HCT116 (cell line): ENCODE data around the gene SLC24A5. TPM values are rescaled to one million over a fixed set of nuclear protein-coding genes. Genes with fewer than 3 reads are reported as not detected.

Experiments
- ATAC-seq: fragments of 200-7000 bp; cut with Tn5 transposase; 2 replicates; pipeline ENCODE4 v1.9.1; 2020; ENCODE audit warnings: mild to moderate bottlenecking, moderate library complexity
- BruUV-seq: library from RNA; stranded (reverse); fragments of 400-500 nt; replicated peaks from 2 replicates; lab custom pipeline; 2021; lab: Mats Ljungman, UMichigan
- CTCF ChIA-PET: fragments of 300-600 bp; sonication (Branson Sonifier 250); formaldehyde crosslinking; loops from one replicate; lab custom pipeline; 2021; ENCODE audit warnings: antibody characterized with exemption; lab: Charles Lee
- POLR2A ChIA-PET: fragments of 300-600, 350-600 bp; sonication (Branson Sonifier 250); formaldehyde crosslinking; loops from one replicate; lab custom pipeline; 2021; ENCODE audit warnings: antibody characterized with exemption; lab: Charles Lee
- RAD21 ChIA-PET, 2 experiments: fragments of 300-600 bp; sonication (Branson Sonifier 250); formaldehyde crosslinking; loops; one replicate each; lab custom pipeline; 2023; ENCODE audit warnings: low total read pairs in 2 of 2; ENCODE audit not compliant: uncharacterized antibody in 2 of 2, unreplicated experiment in 2 of 2, low non-redundant PET in 1 of 2; lab: Charles Lee
- DNase-seq: peaks from one replicate; pipeline ENCODE4 v3.0.0-alpha.2; 2010; ENCODE audit warnings: low read depth, low spot score
- H2AFZ ChIP-seq: fragments of 200-600 bp; shearing (Covaris generic), sonication (generic); 2 replicates; pipeline ENCODE4 v1.6.1; 2017; ENCODE audit warnings: low read depth, mixed run types, mixed read lengths, antibody characterized with exemption, low read length; ENCODE audit not compliant: poor library complexity, severe bottlenecking
- H3K27ac ChIP-seq: 2 replicates; pipeline ENCODE4 v1.5.1; 2012; ENCODE audit warnings: low read depth, low read length
- H3K27me3 ChIP-seq: fragments of 200-600 bp; sonication (generic); 2 replicates; pipeline ENCODE4 v1.6.1; 2016; ENCODE audit warnings: mixed run types, low read length, mixed read lengths; ENCODE audit not compliant: insufficient read depth
- H3K36me3 ChIP-seq, 2 experiments: fragments of 200-500 bp in 1 of 2; fragments of 200-600 bp in 1 of 2; sonication (Bioruptor generic) in 1 of 2; sonication (generic) in 1 of 2; 2 replicates each; pipeline versions ENCODE4 v1.5.1 to v1.6.1; 2014 to 2016; ENCODE audit warnings: low read length in 2 of 2, inconsistent platforms in 1 of 2, mixed read lengths in 1 of 2, mixed run types in 1 of 2; ENCODE audit not compliant: insufficient read depth in 2 of 2, control insufficient read depth in 1 of 2
- H3K4me1 ChIP-seq, 2 experiments: fragments of 200-600 bp in 1 of 2; sonication (generic) in 1 of 2; 2 replicates each; pipeline versions ENCODE4 v1.5.1 to v1.6.1; 2012 to 2017; ENCODE audit warnings: low read length in 2 of 2, inconsistent platforms in 1 of 2, mild to moderate bottlenecking in 1 of 2, mixed read lengths in 1 of 2, mixed run types in 1 of 2, moderate library complexity in 1 of 2; ENCODE audit not compliant: insufficient read depth in 2 of 2, control insufficient read depth in 1 of 2
- H3K4me2 ChIP-seq: fragments of 200-600 bp; sonication (generic); 2 replicates; pipeline ENCODE4 v1.6.1; 2017; ENCODE audit warnings: mixed run types, low read length, mixed read lengths
- H3K4me3 ChIP-seq, 2 experiments: fragments of 200-600 bp in 1 of 2; sonication (generic) in 1 of 2; replicated peaks in 1 of 2; 2 replicates each; pipeline ENCODE4 v1.5.1; 2011 to 2016; ENCODE audit warnings: low read length in 2 of 2, control low read depth in 1 of 2, low read depth in 1 of 2, mild to moderate bottlenecking in 1 of 2, mixed read lengths in 1 of 2, mixed run types in 1 of 2
- H3K79me2 ChIP-seq: fragments of 200-600 bp; sonication (generic); 2 replicates; pipeline ENCODE4 v1.6.1; 2017; ENCODE audit warnings: mild to moderate bottlenecking, mixed run types, low read length, moderate library complexity, mixed read lengths; ENCODE audit not compliant: insufficient read depth
- H3K9ac ChIP-seq: fragments of 200-600 bp; sonication (generic); 2 replicates; pipeline ENCODE4 v1.6.1; 2016; ENCODE audit warnings: low read length, mixed read lengths
- H3K9me2 ChIP-seq: fragments of 200-600 bp; sonication (generic), shearing (Covaris generic); 2 replicates; pipeline ENCODE4 v1.6.1; 2017; ENCODE audit warnings: mixed run types, mild to moderate bottlenecking, moderate library complexity; ENCODE audit not compliant: insufficient read depth
- H3K9me3 ChIP-seq, 2 experiments: fragments of 200-500 bp in 1 of 2; fragments of 200-600 bp in 1 of 2; sonication (Bioruptor generic) in 1 of 2; sonication (generic) in 1 of 2; 2 replicates each; pipeline ENCODE4 v1.6.1; 2014 to 2017; ENCODE audit warnings: low read length in 2 of 2, mixed read lengths in 2 of 2, inconsistent platforms in 1 of 2, low read depth in 1 of 2, mild to moderate bottlenecking in 1 of 2, mixed run types in 1 of 2, moderate library complexity in 1 of 2; ENCODE audit not compliant: control insufficient read depth in 1 of 2, insufficient read depth in 1 of 2
- H4K20me1 ChIP-seq: fragments of 200-600 bp; sonication (generic), shearing (Covaris generic); 2 replicates; pipeline ENCODE4 v1.6.1; 2017; ENCODE audit warnings: mixed run types, mild to moderate bottlenecking, moderate library complexity; ENCODE audit not compliant: insufficient read depth
- CEBPB ChIP-seq: IDR thresholded peaks from 2 replicates; pipeline ENCODE4 v1.6.1; 2012; ENCODE audit warnings: low read depth
- EGR1 ChIP-seq: IDR thresholded peaks from 2 replicates; pipeline ENCODE4 v1.6.1; 2012; ENCODE audit warnings: low read depth
- EZH2phosphoT487 ChIP-seq: fragments of 200-600 bp; IDR thresholded peaks from 2 replicates; pipeline ENCODE4 v1.6.1; 2018; ENCODE audit warnings: antibody characterized with exemption, borderline replicate concordance
- JUND ChIP-seq: IDR thresholded peaks from 2 replicates; pipeline ENCODE4 v1.6.1; 2012
- RAD21 ChIP-seq: IDR thresholded peaks from 2 replicates; pipeline ENCODE4 v1.6.1; 2012; ENCODE audit warnings: low read depth, mild to moderate bottlenecking
- SIN3A ChIP-seq: IDR thresholded peaks from 2 replicates; pipeline ENCODE4 v1.6.1; 2012; ENCODE audit warnings: low read depth
- SRF ChIP-seq: IDR thresholded peaks from 2 replicates; pipeline ENCODE4 v1.6.1; 2012; ENCODE audit warnings: low read depth
- YY1 ChIP-seq: IDR thresholded peaks from 2 replicates; pipeline ENCODE4 v1.6.1; 2011; ENCODE audit warnings: low read length, low read depth, moderate library complexity, mild to moderate bottlenecking; ENCODE audit not compliant: insufficient replicate concordance; ENCODE audit errors: extremely low read depth
- intact Hi-C: fragments of 100-400 bp; cut with micrococcal nuclease; formaldehyde crosslinking; loops from 2 replicates; pipeline ENCODE4 v1.10.0; 2022
- total RNA-seq: library from RNA; stranded (reverse); gene quantifications from one replicate; pipeline ENCODE4 v1.2.1, GENCODE V29; 2021; ENCODE audit not compliant: unreplicated experiment
- TF ChIP-seq, protein P1 (sequence below): IDR thresholded peaks from 2 replicates; pipeline ENCODE4 v1.6.1; 2012
- TF ChIP-seq, protein P2 (sequence below): IDR thresholded peaks from 2 replicates; pipeline ENCODE4 v1.6.1; 2012
- TF ChIP-seq, protein P3 (sequence below), 3 experiments: fragments of 200-600 bp in 1 of 3; sonication (generic) in 1 of 3; IDR thresholded peaks in 2 of 3; conservative IDR thresholded peaks in 1 of 3; 2 replicates each; pipeline ENCODE4 v1.5.1; 2012 to 2017; ENCODE audit warnings: low read depth in 2 of 3, low read length in 2 of 3, antibody characterized with exemption in 1 of 3, borderline replicate concordance in 1 of 3, control low read depth in 1 of 3, mild to moderate bottlenecking in 1 of 3, mixed read lengths in 1 of 3, mixed run types in 1 of 3, moderate library complexity in 1 of 3; ENCODE audit not compliant: insufficient read depth in 1 of 3

SLC24A5 gene
- total RNA-seq, 1 experiment from 2014 or later: not detected

DNA sequence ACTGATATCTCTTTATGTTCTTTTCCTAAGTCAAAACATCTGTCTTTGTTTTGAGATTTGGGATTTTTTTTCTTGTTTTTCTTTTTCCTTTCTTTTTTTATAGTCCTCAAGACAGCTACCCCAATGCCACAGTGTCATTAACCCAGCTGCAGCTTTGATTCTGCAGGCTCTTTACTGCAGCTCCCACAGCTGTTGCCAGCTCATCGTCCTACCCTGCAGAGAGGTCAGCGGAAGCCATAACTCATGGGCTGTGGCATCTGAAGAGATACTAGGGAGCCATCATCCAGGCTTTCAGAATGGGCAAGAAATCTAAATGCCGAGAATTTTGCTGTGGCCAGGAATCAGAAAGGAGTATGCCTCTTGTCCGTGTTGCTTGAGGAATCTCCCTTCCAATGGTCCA, 44.3 kb upstream of the SLC24A5 start:
- intact Hi-C loops: no loop called here
- DNase-seq: no peak
- POLR2A ChIA-PET: no interaction called here
- RAD21 ChIA-PET: no interaction called here
- CTCF ChIA-PET: no interaction called here
- Histone ChIP-seq H2AFZ (no peak overlapping the region), H3K9me2 (no peaks in the 10 kb centered on the region), H3K79me2 (no peaks in the 10 kb centered on the region), H3K27ac (no peak overlapping the region), H3K9ac (no peak overlapping the region), H4K20me1 (no peaks in the 10 kb centered on the region), H3K4me3 (no peak overlapping the region), H3K36me3 (no peaks in the 10 kb centered on the region), H3K27me3 (no peaks in the 10 kb centered on the region), H3K4me1 (no peaks in the 10 kb centered on the region), H3K9me3 (peaks cover 0 to 3% of the 10 kb centered on the region in 2 experiments; a peak in 3 of 4 replicates), H3K4me2 (no peak overlapping the region)
- no peak for ATAC-seq
- TF ChIP-seq, protein P1, sequence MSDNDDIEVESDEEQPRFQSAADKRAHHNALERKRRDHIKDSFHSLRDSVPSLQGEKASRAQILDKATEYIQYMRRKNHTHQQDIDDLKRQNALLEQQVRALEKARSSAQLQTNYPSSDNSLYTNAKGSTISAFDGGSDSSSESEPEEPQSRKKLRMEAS: no peak
- no peak for TF ChIP-seq SRF
- TF ChIP-seq EGR1: no peak
- TF ChIP-seq RAD21: no peak
- TF ChIP-seq, protein P2, sequence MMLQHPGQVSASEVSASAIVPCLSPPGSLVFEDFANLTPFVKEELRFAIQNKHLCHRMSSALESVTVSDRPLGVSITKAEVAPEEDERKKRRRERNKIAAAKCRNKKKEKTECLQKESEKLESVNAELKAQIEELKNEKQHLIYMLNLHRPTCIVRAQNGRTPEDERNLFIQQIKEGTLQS: no peak
- no peak for TF ChIP-seq EZH2phosphoT487
- no peak for TF ChIP-seq JUND
- no peak for TF ChIP-seq CEBPB
- no peak for TF ChIP-seq YY1
- TF ChIP-seq, protein P3, sequence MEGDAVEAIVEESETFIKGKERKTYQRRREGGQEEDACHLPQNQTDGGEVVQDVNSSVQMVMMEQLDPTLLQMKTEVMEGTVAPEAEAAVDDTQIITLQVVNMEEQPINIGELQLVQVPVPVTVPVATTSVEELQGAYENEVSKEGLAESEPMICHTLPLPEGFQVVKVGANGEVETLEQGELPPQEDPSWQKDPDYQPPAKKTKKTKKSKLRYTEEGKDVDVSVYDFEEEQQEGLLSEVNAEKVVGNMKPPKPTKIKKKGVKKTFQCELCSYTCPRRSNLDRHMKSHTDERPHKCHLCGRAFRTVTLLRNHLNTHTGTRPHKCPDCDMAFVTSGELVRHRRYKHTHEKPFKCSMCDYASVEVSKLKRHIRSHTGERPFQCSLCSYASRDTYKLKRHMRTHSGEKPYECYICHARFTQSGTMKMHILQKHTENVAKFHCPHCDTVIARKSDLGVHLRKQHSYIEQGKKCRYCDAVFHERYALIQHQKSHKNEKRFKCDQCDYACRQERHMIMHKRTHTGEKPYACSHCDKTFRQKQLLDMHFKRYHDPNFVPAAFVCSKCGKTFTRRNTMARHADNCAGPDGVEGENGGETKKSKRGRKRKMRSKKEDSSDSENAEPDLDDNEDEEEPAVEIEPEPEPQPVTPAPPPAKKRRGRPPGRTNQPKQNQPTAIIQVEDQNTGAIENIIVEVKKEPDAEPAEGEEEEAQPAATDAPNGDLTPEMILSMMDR (IDR thresholded peaks at IDR 0.05 in 2 of 3, conservative IDR thresholded peaks at IDR 0.05 in 1 of 3; ENCODE audit: borderline replicate concordance in 1 of 3, insufficient read depth in 1 of 3, low read depth in 2 of 3, low read length in 2 of 3): no peak
- TF ChIP-seq SIN3A: no peak
- no TSS peak for BruUV-seq
